Muscle of leg (tissue), 11 donors: ENCODE results near the gene STIM1. TPM values are rescaled to one million over a fixed set of nuclear protein-coding genes. Genes with fewer than 3 reads are reported as not detected.

Source experiments
- DNase-seq: peaks from one replicate; pipeline ENCODE4 v3.0.0; 2013
- H3K27ac ChIP-seq: one replicate; pipeline ENCODE4 v1.5.1; 2013; ENCODE audit warnings: mild to moderate bottlenecking, low read length, control low read depth
- H3K27me3 ChIP-seq: one replicate; pipeline ENCODE4 v1.6.1; 2013; ENCODE audit warnings: low read length; ENCODE audit not compliant: control insufficient read depth, insufficient read depth
- H3K36me3 ChIP-seq: one replicate; pipeline ENCODE4 v1.6.1; 2013; ENCODE audit warnings: low read length; ENCODE audit not compliant: control insufficient read depth, insufficient read depth
- H3K4me1 ChIP-seq: one replicate; pipeline ENCODE4 v1.6.1; 2013; ENCODE audit warnings: low read length; ENCODE audit not compliant: control insufficient read depth, insufficient read depth
- H3K4me3 ChIP-seq: one replicate; pipeline ENCODE4 v1.5.1; 2013; ENCODE audit warnings: low read length, control low read depth
- H3K9me3 ChIP-seq: replicated peaks from 2 replicates; pipeline ENCODE4 v1.6.1; 2013; ENCODE audit warnings: low read depth, low read length; ENCODE audit not compliant: control insufficient read depth
- WGBS: methylation state at CpG from one replicate; pipeline ENCODE4 v1.1.5; 2013; ENCODE audit warnings: missing lambda C conversion rate; ENCODE audit not compliant: insufficient coverage; 5-methylcytosine and 5-hydroxymethylcytosine counted together
- polyA plus RNA-seq, 8 donors: library from polyadenylated mRNA; unstranded; fragments of 120-200 nt; gene quantifications; one replicate each; pipeline versions ENCODE4 v1.2.1 to v1.2.3, GENCODE V29; 2013; ENCODE audit warnings: inconsistent platforms in 1 of 8, low replicate concordance in 1 of 8; ENCODE audit not compliant: insufficient read length in 8 of 8, insufficient read depth in 1 of 8
- total RNA-seq: library from RNA; stranded (reverse); fragments of 120-200 nt; gene quantifications from one replicate; pipeline ENCODE4 v1.2.4, GENCODE V29; 2013

The STIM1 gene
- total and polyA plus RNA-seq, 9 donors, result 40.7 to 108 (median 76.4) TPM

GRCh38 chr11:3944198-3944597 lies 88.7 kb downstream of the STIM1 start:
- Histone ChIP-seq H3K27ac (no peak overlapping the region), H3K36me3 (no peaks in the 10 kb centered on the region), H3K4me1 (peaks cover 21% of the 10 kb centered on the region), H3K9me3 (no peaks in the 10 kb centered on the region), H3K4me3 (no peak overlapping the region), H3K27me3 (no peaks in the 10 kb centered on the region)
- DNase-seq, result peak; percentile 76
- 0% methylated on average over 1 of the region's 1 CpG for WGBS

- no peak for DNase-seq
- Histone ChIP-seq H3K27ac (peak overlapping the region; percentile 56), H3K27me3 (no peaks in the 10 kb centered on the region), H3K9me3 (no peaks in the 10 kb centered on the region), H3K36me3 (no peaks in the 10 kb centered on the region), H3K4me1 (peaks cover 28% of the 10 kb centered on the region), H3K4me3 (no peak overlapping the region)
- 33% methylated on average over 2 of the region's 2 CpGs for WGBS
Observed at GRCh38 chr11:3946455-3947017, 91.1 kb downstream of the STIM1 start.

- Histone ChIP-seq H3K4me3 (no peak overlapping the region), H3K27me3 (no peaks in the 10 kb centered on the region), H3K36me3 (no peaks in the 10 kb centered on the region), H3K27ac (peak overlapping the region; percentile 56), H3K4me1 (peaks cover 27% of the 10 kb centered on the region), H3K9me3 (no peaks in the 10 kb centered on the region)
- WGBS, result no CpG with 5 or more reads among the region's 1 CpG
- DNase-seq, result peak; percentile 93
Observed at GRCh38 chr11:3947061-3947460, 91.6 kb downstream of the STIM1 start.

- Histone ChIP-seq H3K36me3 (peaks cover 3% of the 10 kb centered on the region), H3K27ac (no peak overlapping the region), H3K9me3 (no peaks in the 10 kb centered on the region), H3K4me1 (peaks cover 23% of the 10 kb centered on the region), H3K4me3 (no peak overlapping the region), H3K27me3 (no peaks in the 10 kb centered on the region)
- no peak for DNase-seq
- 93% methylated on average over 2 of the region's 2 CpGs for WGBS
Observed at GRCh38 chr11:3949125-3949524, 93.7 kb downstream of the STIM1 start.

GRCh38 chr11:3950996-3951660 lies 95.7 kb downstream of the STIM1 start:
- no peak overlapping the region for H3K27ac ChIP-seq
- DNase-seq, result peak; percentile 41
- H3K36me3 ChIP-seq, result peaks cover 3% of the 10 kb centered on the region
- 89% methylated on average over 2 of the region's 4 CpGs for WGBS
- no peaks in the 10 kb centered on the region for H3K27me3 ChIP-seq
- no peaks in the 10 kb centered on the region for H3K9me3 ChIP-seq
- H3K4me3 ChIP-seq, result no peak overlapping the region
- peaks cover 19% of the 10 kb centered on the region for H3K4me1 ChIP-seq

GRCh38 chr11:3952715-3953114 lies 97.3 kb downstream of the STIM1 start:
- H3K9me3 ChIP-seq, result no peaks in the 10 kb centered on the region
- H3K27ac ChIP-seq, result no peak overlapping the region
- H3K4me3 ChIP-seq, result no peak overlapping the region
- no peak for DNase-seq
- H3K36me3 ChIP-seq, result peaks cover 3% of the 10 kb centered on the region
- peaks cover 7% of the 10 kb centered on the region for H3K4me1 ChIP-seq
- H3K27me3 ChIP-seq, result no peaks in the 10 kb centered on the region

- Histone ChIP-seq H3K9me3 (no peaks in the 10 kb centered on the region), H3K4me1 (peaks cover 7% of the 10 kb centered on the region), H3K27me3 (no peaks in the 10 kb centered on the region), H3K36me3 (peaks cover 3% of the 10 kb centered on the region), H3K4me3 (no peak overlapping the region), H3K27ac (no peak overlapping the region)
- DNase-seq, result no peak
- no CpG with 5 or more reads among the region's 3 CpGs for WGBS
Observed at GRCh38 chr11:3953327-3953726, 97.9 kb downstream of the STIM1 start.

- peaks cover 3% of the 10 kb centered on the region for H3K36me3 ChIP-seq
- no peak overlapping the region for H3K4me3 ChIP-seq
- peaks cover 7% of the 10 kb centered on the region for H3K4me1 ChIP-seq
- no peak for DNase-seq
- H3K27ac ChIP-seq, result no peak overlapping the region
- 93% methylated on average over 3 of the region's 3 CpGs for WGBS
- H3K9me3 ChIP-seq, result no peaks in the 10 kb centered on the region
- no peaks in the 10 kb centered on the region for H3K27me3 ChIP-seq
Observed at GRCh38 chr11:3954448-3955298, 99.2 kb downstream of the STIM1 start.

GRCh38 chr11:3955299-3955665 lies 99.8 kb downstream of the STIM1 start:
- DNase-seq, result no peak
- WGBS, result no CpG with 5 or more reads among the region's 1 CpG
- Histone ChIP-seq H3K36me3 (peaks cover 3% of the 10 kb centered on the region), H3K9me3 (no peaks in the 10 kb centered on the region), H3K27ac (no peak overlapping the region), H3K27me3 (no peaks in the 10 kb centered on the region), H3K4me1 (peaks cover 7% of the 10 kb centered on the region), H3K4me3 (no peak overlapping the region)

- Histone ChIP-seq H3K36me3 (peaks cover 3% of the 10 kb centered on the region), H3K27ac (no peak overlapping the region), H3K27me3 (no peaks in the 10 kb centered on the region), H3K9me3 (no peaks in the 10 kb centered on the region), H3K4me3 (no peak overlapping the region), H3K4me1 (peaks cover 3% of the 10 kb centered on the region)
- no peak for DNase-seq
- WGBS, result 90% methylated on average over 2 of the region's 2 CpGs
Observed at GRCh38 chr11:3956038-3956437, 100.6 kb downstream of the STIM1 start.
